Measurements from ENCODE around the gene SENP6. TPM values are rescaled to one million over a fixed set of nuclear protein-coding genes. Genes with fewer than 3 reads are reported as not detected.

The SENP6 gene
- total RNA-seq, 1 experiment from 2014 or later = 116 TPM

DNA sequence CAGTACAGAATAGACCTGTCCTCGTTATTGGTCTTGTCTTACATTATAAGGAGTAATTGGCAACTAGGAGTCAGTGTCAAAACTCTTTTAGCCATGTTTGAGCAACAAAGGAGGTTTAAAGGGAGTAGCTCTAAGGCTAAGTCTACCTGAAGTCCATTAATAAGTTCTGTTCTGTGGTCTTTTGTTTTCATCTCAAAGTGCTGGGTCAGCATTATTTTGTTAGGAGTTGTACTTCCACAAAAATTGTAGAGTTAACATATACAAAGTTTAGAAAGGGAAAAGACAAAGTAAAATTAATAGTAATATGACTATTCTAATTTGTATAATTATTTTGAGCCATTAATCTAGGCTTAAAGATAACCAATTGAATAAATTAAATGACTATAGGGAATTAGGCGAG is 12.7 kb upstream of the SENP6 start:
- Histone ChIP-seq H2BK15ac (ENCODE audit: low read depth, low read length) (no peak overlapping the region), H3K56ac (ENCODE audit: insufficient read length, low read depth, low read length) (no peak overlapping the region), H3K4me2 (ENCODE audit: insufficient read depth, insufficient read length, low read length) (no peak overlapping the region), H3K79me1 (ENCODE audit: insufficient read depth, low read depth, low read length, poor library complexity, severe bottlenecking) (no peaks in the 10 kb centered on the region), H2BK20ac (ENCODE audit: low read depth, low read length, poor library complexity, severe bottlenecking) (no peak overlapping the region), H3K27me3 (ENCODE audit: insufficient read depth, low read length) (no peaks in the 10 kb centered on the region), H4K91ac (ENCODE audit: insufficient read length, low read depth, low read length) (no peak overlapping the region), H2BK12ac (ENCODE audit: insufficient read length, low read depth, low read length) (no peak overlapping the region), H4K5ac (ENCODE audit: insufficient read length, low read depth, low read length) (no peak overlapping the region), H2AFZ (ENCODE audit: low read length) (no peak overlapping the region), H4K20me1 (ENCODE audit: control insufficient read depth, insufficient read depth, insufficient read length) (no peaks in the 10 kb centered on the region), H3K79me2 (ENCODE audit: insufficient read depth, low read length) (no peaks in the 10 kb centered on the region), H3K9me3 (ENCODE audit: control insufficient read depth, low read depth, low read length) (no peaks in the 10 kb centered on the region), H2BK5ac (ENCODE audit: insufficient read length, low read length) (no peak overlapping the region), H3K18ac (ENCODE audit: insufficient read length, low read depth, low read length) (no peak overlapping the region), H3K14ac (ENCODE audit: insufficient read depth, low read length) (no peak overlapping the region), H2BK120ac (ENCODE audit: low read depth, low read length, poor library complexity, severe bottlenecking) (no peak overlapping the region), H2AK5ac (ENCODE audit: insufficient read length, low read length) (no peak overlapping the region), H3K23ac (ENCODE audit: insufficient read length, low read depth, low read length) (no peak overlapping the region), H3K9ac (ENCODE audit: extremely low read depth, insufficient read length, low read length) (no peak overlapping the region), H4K8ac (replicated peaks; ENCODE audit: insufficient read length, low read depth, low read length) (no peak overlapping the region), H3K23me2 (ENCODE audit: insufficient read length, low read depth, low read length, poor library complexity, severe bottlenecking) (no peaks in the 10 kb centered on the region), H3K27ac (ENCODE audit: insufficient read length, low read depth, low read length) (no peak overlapping the region), H3K4me1 (ENCODE audit: insufficient read depth, low read length) (no peaks in the 10 kb centered on the region), H3T11ph (ENCODE audit: low read length) (no peak overlapping the region), H3K4ac (ENCODE audit: low read depth, low read length) (no peak overlapping the region)
- Mint-ChIP-seq H3K27ac (no peak overlapping the region), H3K9me3 (peaks cover 6 to 11% of the 10 kb centered on the region in 2 experiments), H3K4me1 (peaks cover 0 to 2% of the 10 kb centered on the region in 2 experiments; a peak in 1 of 4 replicates), H3K4me3 (no peak overlapping the region), H3K27me3 (ENCODE audit: low read depth) (no peaks in the 10 kb centered on the region; the same call in 1 of the 2 replicates), H3K36me3 (ENCODE audit: insufficient read depth in 1 of 3, low read depth in 3 of 3) (peaks cover 0 to 4% (median 0%) of the 10 kb centered on the region in 3 experiments; a peak in 3 of 7 replicates)
- no peak for TF ChIP-seq CTCF (conservative IDR thresholded peaks at IDR 0.05)
- WGBS (ENCODE audit: extremely low coverage, insufficient read length, low lambda C conversion rate) = no CpG with 5 or more reads among the region's 2 CpGs
- DNase-seq = no peak

Data from H9 (cell line).